VCaP (cell line): ENCODE data around the gene NKG7.
A peak's percentile ranks its signal among the peaks of the same experiment; 100 is the strongest.

Source experiments
- H3K27ac ChIP-seq: fragments of 450-650 bp; 2 replicates; pipeline ENCODE4 v1.5.1; 2017
- CTCF ChIP-seq: fragments of 450-650 bp; conservative IDR thresholded peaks from 2 replicates; pipeline ENCODE4 v1.5.1; 2017; ENCODE audit warnings: mild to moderate bottlenecking, moderate library complexity

Gene NKG7

GRCh38 chr19:51364200-51365106 is 8.0 kb downstream of the NKG7 start:
- peak overlapping the region; percentile 93 for H3K27ac ChIP-seq
- TF ChIP-seq CTCF = no peak

GRCh38 chr19:51361239-51361638 is 11.2 kb downstream of the NKG7 start:
- no peak for TF ChIP-seq CTCF
- H3K27ac ChIP-seq = no peak overlapping the region

- H3K27ac ChIP-seq = no peak overlapping the region
- TF ChIP-seq CTCF = no peak
Measured at GRCh38 chr19:51359294-51359693, 13.2 kb downstream of the NKG7 start.

- no peak overlapping the region for H3K27ac ChIP-seq
- TF ChIP-seq CTCF = no peak
Measured at GRCh38 chr19:51357952-51358351, 14.5 kb downstream of the NKG7 start.

GRCh38 chr19:51356159-51356801 is 16.2 kb downstream of the NKG7 start:
- H3K27ac ChIP-seq = no peak overlapping the region
- TF ChIP-seq CTCF = no peak

- peak overlapping the region; percentile 45 for H3K27ac ChIP-seq
- no peak for TF ChIP-seq CTCF
Measured at GRCh38 chr19:51354742-51355148, 17.7 kb downstream of the NKG7 start.

- H3K27ac ChIP-seq = peak overlapping the region; percentile 45
- TF ChIP-seq CTCF = no peak
Measured at GRCh38 chr19:51354103-51354741, 18.2 kb downstream of the NKG7 start.
